Urinary bladder (tissue), 4 donors: ENCODE data around the gene PEAR1. TPM values are rescaled to one million over a fixed set of nuclear protein-coding genes. Genes with fewer than 3 reads are reported as not detected.

ENCODE experiments used
- DNase-seq: peaks from one replicate; pipeline ENCODE4 v3.0.0-alpha.2; 2015; ENCODE audit errors: extremely low spot score
- H3K27ac ChIP-seq: one replicate; pipeline ENCODE4 v1.5.1; 2013; ENCODE audit warnings: low read depth, mild to moderate bottlenecking, moderate library complexity
- H3K36me3 ChIP-seq: one replicate; pipeline ENCODE4 v1.6.1; 2013; ENCODE audit warnings: mild to moderate bottlenecking, moderate library complexity; ENCODE audit not compliant: insufficient read depth
- H3K4me1 ChIP-seq: one replicate; pipeline ENCODE4 v1.6.1; 2013; ENCODE audit warnings: mild to moderate bottlenecking, moderate library complexity; ENCODE audit not compliant: insufficient read depth
- H3K4me3 ChIP-seq: one replicate; pipeline ENCODE4 v1.5.1; 2013; ENCODE audit warnings: low read depth, low read length
- WGBS: extraction: QIAGEN DNeasy Blood & Tissue Kit; methylation state at CpG from one replicate; pipeline ENCODE4 v1.1.7; 2013; 5-methylcytosine and 5-hydroxymethylcytosine counted together
- polyA plus RNA-seq: library from polyadenylated mRNA; stranded (reverse); fragments of 200-250 nt; gene quantifications from one replicate; pipeline ENCODE4 v1.2.3, GENCODE V29; 2013
- total RNA-seq: library from RNA; depleted of rRNA; stranded (reverse); fragments of >200 nt; gene quantifications from one replicate; pipeline ENCODE4 v1.2.3, GENCODE V29; 2014
- donor health status: healthy with polysubstance abuse.
- donor health status: healthy.

Gene PEAR1
- total and polyA plus RNA-seq, 2 donors, result 9.3 to 13.1 TPM

DNA sequence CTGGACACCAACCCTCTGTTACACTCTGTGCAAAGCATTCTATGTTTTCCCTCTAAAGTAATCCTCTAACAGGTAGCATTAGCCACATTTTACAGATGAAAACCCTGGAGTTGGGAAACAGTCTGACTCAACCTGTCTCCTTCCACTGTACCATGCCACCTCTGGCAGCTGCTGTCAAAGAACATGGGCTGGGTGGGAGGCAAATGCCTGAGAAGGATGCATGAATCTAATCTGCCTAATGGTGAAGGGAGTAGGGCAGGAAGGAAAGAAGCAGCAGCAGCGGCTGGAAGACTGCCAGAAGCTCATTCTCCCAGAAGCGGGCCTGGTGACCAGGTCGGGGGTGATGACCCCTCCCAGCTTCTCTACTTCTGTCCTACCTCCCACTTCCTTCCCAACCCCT, 48.7 kb downstream of the PEAR1 start:
- Histone ChIP-seq H3K36me3 (peaks cover 12% of the 10 kb centered on the region), H3K27ac (no peak overlapping the region), H3K4me1 (no peaks in the 10 kb centered on the region), H3K4me3 (no peak overlapping the region)
- 90% methylated on average over 3 of the region's 3 CpGs for WGBS
- DNase-seq, result no peak

- WGBS, result 92% methylated on average over 7 of the region's 7 CpGs
- no peak for DNase-seq
- Histone ChIP-seq H3K36me3 (peaks cover 13% of the 10 kb centered on the region), H3K27ac (no peak overlapping the region), H3K4me1 (no peaks in the 10 kb centered on the region), H3K4me3 (no peak overlapping the region)
Measured at GRCh38 chr1:156942576-156942975, 49.1 kb downstream of the PEAR1 start.

- Histone ChIP-seq H3K4me3 (no peak overlapping the region), H3K27ac (no peak overlapping the region), H3K4me1 (no peaks in the 10 kb centered on the region), H3K36me3 (peaks cover 11% of the 10 kb centered on the region)
- 92% methylated on average over 3 of the region's 3 CpGs for WGBS
- no peak for DNase-seq
Measured at GRCh38 chr1:156943756-156944155, 50.2 kb downstream of the PEAR1 start.

DNA sequence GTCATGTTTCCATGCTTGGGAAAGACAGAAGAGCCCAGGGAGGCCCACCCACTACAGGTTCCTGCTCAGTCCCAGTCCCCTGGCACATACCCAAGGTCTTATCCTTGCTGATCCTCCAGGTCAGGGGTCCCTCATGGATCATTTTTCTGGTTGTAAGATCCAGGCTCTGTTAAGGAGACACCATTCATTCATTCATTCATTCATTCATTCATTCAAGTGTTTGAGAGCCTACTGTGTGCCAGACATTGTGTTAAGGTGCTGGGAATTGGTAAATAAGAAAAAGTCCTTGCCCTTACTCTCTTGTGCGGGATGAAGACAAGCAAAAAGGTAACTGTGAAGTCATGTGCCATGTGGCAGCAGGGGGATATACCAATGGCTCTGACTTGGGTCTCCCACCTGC, 50.8 kb downstream of the PEAR1 start:
- Histone ChIP-seq H3K27ac (no peak overlapping the region), H3K4me3 (no peak overlapping the region), H3K36me3 (peaks cover 10% of the 10 kb centered on the region), H3K4me1 (no peaks in the 10 kb centered on the region)
- no peak for DNase-seq
- WGBS, result 100% methylated on average over 1 of the region's 1 CpG

- peaks cover 7% of the 10 kb centered on the region for H3K36me3 ChIP-seq
- DNase-seq, result no peak
- no peak overlapping the region for H3K4me3 ChIP-seq
- H3K4me1 ChIP-seq, result no peaks in the 10 kb centered on the region
- WGBS, result 97% methylated on average over 8 of the region's 8 CpGs
- H3K27ac ChIP-seq, result no peak overlapping the region
Measured at GRCh38 chr1:156944848-156945247, 51.3 kb downstream of the PEAR1 start.

GRCh38 chr1:156945881-156946661, 52.6 kb downstream of the PEAR1 start:
- Histone ChIP-seq H3K27ac (no peak overlapping the region), H3K4me3 (no peak overlapping the region), H3K36me3 (peaks cover 7% of the 10 kb centered on the region), H3K4me1 (no peaks in the 10 kb centered on the region)
- no peak for DNase-seq
- WGBS, result 84% methylated on average over 11 of the region's 11 CpGs

DNA sequence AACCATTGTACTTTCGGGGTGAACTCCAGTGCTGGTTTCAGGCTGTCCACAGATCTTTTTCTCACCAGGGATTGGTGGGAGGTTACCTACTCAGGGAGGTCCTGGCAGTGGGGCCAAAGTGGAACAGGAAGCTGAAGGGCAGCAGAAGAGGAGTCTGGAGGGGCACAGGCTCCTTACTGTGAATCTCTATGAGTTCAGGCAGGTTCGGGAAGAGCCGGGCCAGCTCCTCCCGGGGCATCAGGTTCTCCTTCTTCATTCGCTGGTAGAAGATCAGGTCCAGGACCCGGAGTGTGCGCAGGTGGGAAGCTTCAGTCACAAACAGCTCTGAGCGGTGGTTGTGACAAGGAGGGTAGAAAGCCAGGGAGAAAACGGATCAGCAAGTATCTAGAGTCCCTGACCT, 53.6 kb downstream of the PEAR1 start:
- Histone ChIP-seq H3K27ac (no peak overlapping the region), H3K4me3 (no peak overlapping the region), H3K4me1 (no peaks in the 10 kb centered on the region), H3K36me3 (peaks cover 7% of the 10 kb centered on the region)
- WGBS, result 95% methylated on average over 9 of the region's 9 CpGs
- DNase-seq, result no peak

DNA sequence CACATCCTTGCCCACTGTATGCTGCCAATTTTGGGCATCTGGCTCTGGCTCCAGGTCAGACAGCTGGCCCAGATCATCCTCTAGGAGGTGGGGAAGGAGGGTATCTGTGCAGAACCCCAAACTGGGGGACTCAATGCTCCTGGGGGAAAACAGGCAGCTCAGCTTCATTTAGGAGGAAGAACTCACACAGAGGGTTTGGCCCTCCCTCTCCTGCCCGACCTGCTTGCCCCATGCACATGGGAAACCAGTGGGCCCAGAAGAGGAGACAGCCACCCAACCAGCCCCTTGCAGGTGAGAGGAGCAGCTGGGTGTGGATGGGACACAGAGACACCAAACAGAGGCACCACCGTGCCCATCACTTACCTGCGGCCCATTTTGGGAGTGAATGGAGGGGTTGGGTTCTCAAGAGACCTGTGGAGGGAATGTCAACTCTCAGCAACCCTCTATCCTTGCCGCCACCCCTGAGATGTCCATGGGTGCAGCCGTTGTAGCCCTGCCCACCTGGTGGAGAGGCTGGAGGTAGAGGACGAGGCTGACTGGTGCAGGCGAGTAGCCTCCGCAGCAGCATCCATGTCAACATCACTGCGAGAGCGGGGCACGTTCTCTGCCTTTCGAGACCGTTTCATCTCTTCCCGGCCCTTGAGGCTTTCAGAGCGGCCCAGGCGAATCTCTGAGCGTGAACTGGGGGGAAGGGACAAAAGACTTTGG, 54.5 kb downstream of the PEAR1 start:
- WGBS, result 96% methylated on average over 17 of the region's 17 CpGs
- peaks cover 7% of the 10 kb centered on the region for H3K36me3 ChIP-seq
- H3K27ac ChIP-seq, result no peak overlapping the region
- no peak overlapping the region for H3K4me3 ChIP-seq
- no peaks in the 10 kb centered on the region for H3K4me1 ChIP-seq
- DNase-seq, result no peak

- Histone ChIP-seq H3K4me1 (no peaks in the 10 kb centered on the region), H3K27ac (no peak overlapping the region), H3K36me3 (peaks cover 4% of the 10 kb centered on the region), H3K4me3 (no peak overlapping the region)
- DNase-seq, result no peak
- WGBS, result 66% methylated on average over 4 of the region's 4 CpGs
Measured at GRCh38 chr1:156948708-156949107, 55.2 kb downstream of the PEAR1 start.

- no peak overlapping the region for H3K4me3 ChIP-seq
- H3K27ac ChIP-seq, result no peak overlapping the region
- peaks cover 4% of the 10 kb centered on the region for H3K36me3 ChIP-seq
- H3K4me1 ChIP-seq, result no peaks in the 10 kb centered on the region
- WGBS, result 84% methylated on average over 5 of the region's 5 CpGs
- DNase-seq, result no peak
Measured at GRCh38 chr1:156949127-156949526, 55.6 kb downstream of the PEAR1 start.

GRCh38 chr1:156951371-156951770, 57.9 kb downstream of the PEAR1 start:
- Histone ChIP-seq H3K27ac (no peak overlapping the region), H3K4me3 (no peak overlapping the region), H3K4me1 (no peaks in the 10 kb centered on the region), H3K36me3 (peaks cover 6% of the 10 kb centered on the region)
- DNase-seq, result no peak
- 95% methylated on average over 5 of the region's 5 CpGs for WGBS

- DNase-seq, result no peak
- 81% methylated on average over 2 of the region's 2 CpGs for WGBS
- Histone ChIP-seq H3K4me1 (no peaks in the 10 kb centered on the region), H3K27ac (no peak overlapping the region), H3K4me3 (no peak overlapping the region), H3K36me3 (peaks cover 3% of the 10 kb centered on the region)
Measured at GRCh38 chr1:156953571-156953970, 60.1 kb downstream of the PEAR1 start.

- no peaks in the 10 kb centered on the region for H3K4me1 ChIP-seq
- no peak overlapping the region for H3K27ac ChIP-seq
- peaks cover 3% of the 10 kb centered on the region for H3K36me3 ChIP-seq
- no peak overlapping the region for H3K4me3 ChIP-seq
- no peak for DNase-seq
- 93% methylated on average over 10 of the region's 10 CpGs for WGBS
Measured at GRCh38 chr1:156956333-156956732, 62.8 kb downstream of the PEAR1 start.

- Histone ChIP-seq H3K4me3 (no peak overlapping the region), H3K27ac (no peak overlapping the region), H3K36me3 (peaks cover 3% of the 10 kb centered on the region), H3K4me1 (no peaks in the 10 kb centered on the region)
- DNase-seq, result no peak
- WGBS, result 85% methylated on average over 3 of the region's 3 CpGs
Measured at GRCh38 chr1:156957634-156958033, 64.1 kb downstream of the PEAR1 start.
